ENCODE data around the gene TMEM235.
A peak's percentile ranks its signal among the peaks of the same experiment; 100 is the strongest.

Gene TMEM235

DNA sequence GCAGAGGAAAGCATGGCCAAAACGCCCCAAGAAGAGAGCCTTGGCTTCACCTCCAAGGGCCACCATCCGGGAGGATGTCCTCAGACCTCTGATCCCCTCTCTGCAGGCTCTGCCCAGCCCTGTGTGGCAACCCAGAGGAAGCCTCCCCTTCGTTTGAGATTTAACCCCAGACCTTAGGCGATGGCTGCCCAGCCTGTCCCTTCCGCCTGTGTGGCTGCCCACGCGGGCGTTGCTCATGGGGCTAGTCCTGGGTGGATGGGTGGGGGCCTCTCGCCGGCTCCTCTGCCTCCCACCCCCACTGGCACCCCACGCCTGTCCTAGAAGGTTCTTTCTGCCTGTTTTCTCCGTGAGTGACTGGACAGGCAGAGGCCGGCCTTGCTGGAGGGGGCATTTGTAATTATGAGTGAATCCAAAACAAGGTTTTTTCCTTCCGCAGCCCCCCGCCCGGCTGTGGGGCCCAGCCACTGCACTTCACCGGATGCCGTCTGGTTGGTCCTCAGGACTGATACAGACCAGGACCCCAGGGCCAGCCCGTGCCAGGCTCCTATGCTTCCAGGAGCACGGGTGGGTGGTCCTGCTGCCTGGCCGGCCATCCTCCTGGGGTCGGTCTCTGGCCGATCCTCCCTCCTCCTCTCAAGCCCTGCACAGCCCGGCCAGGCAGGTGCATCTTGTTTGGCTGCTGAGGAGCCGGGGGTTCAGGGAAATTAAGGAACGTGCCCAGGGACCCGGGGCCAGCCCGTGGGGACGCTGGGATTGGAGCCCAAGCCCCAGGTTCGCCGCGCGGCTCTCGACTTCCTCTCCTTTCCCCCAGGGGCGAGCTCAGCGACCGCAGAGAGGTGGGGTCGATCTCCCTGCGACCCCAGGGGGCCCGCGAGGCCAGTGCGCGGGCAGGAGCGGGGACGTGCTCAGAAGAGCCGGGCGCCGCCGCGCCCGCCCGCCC lies at the start of gene TMEM235:
TSS of gene TMEM235 (plus strand) at position 636 of the 940 bp plus-strand sequence. CDS start 393 bp downstream, outside the sequence.
- DNase-seq (ENCODE audit: low read depth, low spot score), result no peak

DNA sequence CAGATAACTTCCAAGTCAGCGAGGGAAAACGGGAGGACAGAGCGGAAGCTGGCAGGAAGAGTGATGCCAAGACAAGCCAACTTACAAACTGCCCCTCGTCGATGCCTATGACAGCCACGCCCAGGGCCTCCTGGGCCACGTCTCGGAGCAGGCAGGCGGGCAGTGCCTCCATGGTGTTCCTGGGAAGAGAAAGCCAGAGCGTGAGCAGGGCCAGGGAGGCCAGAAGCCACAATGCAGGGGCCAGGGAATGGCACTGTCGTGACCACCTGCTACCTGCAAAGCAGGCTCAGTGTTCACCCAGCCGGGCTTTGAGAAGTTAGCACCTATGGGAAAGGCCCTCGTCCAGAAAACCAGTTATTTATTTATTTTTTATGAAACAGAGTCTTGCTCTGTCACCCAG lies 48.9 kb upstream of the TMEM235 start:
- no peak for DNase-seq (ENCODE audit: low read depth, low spot score)

DNA sequence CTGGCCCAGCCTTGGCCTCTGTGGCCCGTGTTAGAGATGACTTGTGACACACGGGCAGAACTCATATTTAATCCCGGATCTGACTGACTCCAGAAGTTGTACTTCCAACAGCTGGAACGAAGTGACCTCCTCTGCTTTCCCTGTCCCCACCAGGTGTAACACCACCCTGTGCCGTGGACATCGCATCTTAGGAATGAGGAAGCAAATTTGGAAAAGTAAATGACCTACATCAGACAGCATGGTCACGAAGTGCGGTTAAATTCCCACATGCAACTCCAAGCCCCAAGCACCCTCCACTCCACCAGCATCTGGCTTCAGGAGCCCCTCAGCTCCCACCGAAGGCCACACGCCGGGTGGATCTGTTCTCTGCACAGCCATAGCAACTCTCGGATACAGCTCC lies 47.5 kb upstream of the TMEM235 start:
- no peak for DNase-seq (ENCODE audit: low read depth, low spot score)

DNA sequence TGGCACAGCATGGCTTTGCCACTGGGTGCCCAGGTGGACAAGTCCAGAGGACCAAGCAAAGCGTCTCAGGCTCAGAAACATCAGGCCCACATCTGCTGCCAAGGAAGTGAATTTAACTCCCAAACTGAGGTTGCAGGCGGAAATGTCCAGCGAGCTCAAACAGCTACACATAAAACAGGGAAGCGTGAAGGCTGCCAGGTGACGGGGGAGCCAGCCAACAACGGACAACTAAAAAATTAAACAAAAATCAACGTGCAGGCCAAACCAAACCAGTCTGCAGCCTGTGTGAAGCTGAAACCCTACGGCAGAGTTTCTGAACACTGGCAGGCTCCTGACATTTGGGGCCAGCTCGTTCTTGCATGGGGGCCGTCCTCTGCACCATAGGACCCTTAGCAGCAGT lies 47.1 kb upstream of the TMEM235 start:
- no peak for DNase-seq (ENCODE audit: low read depth, low spot score)

DNA sequence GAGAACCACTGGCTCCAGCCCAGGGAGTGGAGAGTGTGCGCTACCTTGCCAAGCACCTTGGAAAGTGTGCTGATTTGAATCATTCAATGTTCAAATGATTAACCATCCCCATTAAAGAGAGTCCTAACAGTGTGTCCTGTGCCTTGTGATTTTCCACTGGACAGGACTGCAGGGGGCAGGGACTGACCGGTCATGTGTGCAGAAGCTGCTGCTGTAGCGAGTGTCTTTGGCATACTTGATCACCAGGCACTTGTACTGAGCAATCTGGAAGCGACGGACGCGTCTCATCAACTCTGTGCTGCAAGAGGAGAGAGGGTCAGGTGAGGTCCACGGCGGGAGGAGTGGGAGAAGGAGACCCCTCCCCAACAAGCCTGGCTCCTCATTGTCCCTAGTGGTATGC lies 46.6 kb upstream of the TMEM235 start:
- DNase-seq (ENCODE audit: low read depth, low spot score), result no peak

DNA sequence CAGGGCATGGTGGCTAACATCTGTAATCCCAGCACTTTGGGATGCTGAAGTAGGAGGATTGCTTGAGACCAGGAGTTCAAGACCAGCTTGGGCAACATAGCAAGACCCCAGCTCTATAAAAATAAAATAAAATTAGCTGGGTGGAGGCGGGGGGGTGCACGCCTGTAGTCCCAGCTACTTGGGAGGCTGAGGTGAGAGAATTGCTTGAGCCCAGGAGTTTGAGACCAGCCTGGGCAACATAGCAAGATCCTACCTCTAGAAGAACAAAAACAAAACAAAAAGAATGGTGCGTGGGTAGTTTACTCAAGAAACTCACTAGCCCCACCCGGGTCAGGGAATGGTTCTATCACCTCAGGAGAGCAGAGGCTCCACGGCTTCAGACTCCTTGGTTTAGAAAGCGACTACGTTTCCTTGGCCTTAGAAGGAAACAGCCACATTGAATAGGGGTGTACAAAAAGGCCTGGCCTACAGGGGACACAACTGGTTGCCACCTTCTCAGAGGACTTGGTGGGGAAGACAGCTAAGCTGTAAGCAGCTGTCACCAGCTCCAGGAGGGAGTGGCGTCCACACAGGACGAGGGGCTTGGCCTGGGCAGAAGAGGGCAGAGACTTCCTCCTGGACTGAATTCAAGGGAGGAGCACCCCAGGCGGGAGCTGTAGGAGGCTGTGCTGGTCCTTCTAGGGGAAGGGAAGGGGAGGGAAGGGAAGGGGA lies 45.3 kb upstream of the TMEM235 start:
- no peak for DNase-seq (ENCODE audit: low read depth, low spot score)

DNA sequence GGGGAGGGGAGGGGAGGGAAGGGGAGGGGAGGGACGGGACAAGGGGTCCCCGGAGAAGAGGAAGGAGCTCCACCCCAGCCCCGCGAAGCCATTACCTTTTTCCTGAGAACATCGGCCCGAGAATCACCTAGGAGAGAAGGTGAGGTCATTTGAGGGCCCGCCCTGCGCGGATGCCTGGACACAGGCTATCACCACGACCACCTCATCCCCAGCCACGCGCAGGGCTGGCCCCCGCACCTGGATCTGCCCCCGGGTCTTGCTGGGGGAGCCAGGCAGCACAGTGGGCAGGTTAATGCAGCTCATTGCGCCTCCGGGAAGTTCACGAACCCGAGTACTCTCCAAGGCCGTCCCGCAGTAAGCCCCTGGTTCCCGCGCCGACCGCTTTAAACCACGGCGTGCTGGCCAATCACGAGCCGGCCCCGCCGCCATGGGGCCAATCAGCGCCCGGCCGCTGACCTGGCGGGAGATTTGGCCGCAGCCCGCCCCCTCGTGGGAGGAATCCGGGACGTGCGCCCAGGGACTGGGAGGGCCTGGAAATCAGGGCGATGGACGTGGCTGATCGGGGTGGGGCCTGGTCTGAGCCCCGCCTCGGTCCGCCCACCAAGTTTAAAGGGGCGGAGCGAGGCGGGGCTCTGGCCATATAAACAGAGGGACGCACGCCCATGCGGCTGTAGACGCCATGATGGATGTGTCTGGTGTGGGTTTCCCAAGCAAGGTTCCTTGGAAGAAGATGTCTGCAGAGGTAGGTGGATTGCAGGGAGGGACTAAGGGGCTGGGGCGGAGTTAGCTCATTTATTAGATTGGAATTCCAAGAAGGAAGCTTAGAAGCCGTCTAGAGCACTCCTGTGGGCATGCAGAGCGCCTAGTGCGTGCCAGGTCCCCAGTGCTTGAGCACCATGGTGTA lies 44.5 kb upstream of the TMEM235 start, which contains the start of the genes AFMID and TK1:
TSS of gene AFMID (plus strand) at position 671 of the 904 bp plus-strand sequence. CDS start at position 680, 9 bp downstream.
TSS of gene TK1 (minus strand) at position 361 of the 904 bp plus-strand sequence. CDS start at position 303, 58 bp downstream.
- peak; percentile 95 for DNase-seq (ENCODE audit: low read depth, low spot score)

DNA sequence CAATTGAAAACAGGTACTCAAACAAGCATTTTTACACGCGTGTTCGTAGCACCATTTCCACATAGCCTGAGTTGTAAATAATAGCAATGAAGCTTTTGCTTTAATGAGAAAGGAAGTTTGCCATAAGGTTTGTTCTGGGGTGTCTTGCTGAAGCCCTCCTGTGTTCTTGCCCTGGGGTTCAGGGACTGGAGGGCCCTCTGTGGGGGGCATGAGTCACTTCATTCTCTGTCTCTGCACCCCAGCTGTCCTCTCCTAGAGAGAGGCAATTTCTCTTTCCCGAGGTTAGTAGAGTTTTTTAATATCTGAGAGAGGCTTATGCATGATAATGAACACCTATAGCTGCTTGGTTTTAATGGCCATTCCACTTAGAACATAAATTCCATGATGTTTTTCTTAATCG lies 34.7 kb upstream of the TMEM235 start:
- no peak for DNase-seq (ENCODE audit: low read depth, low spot score)

DNA sequence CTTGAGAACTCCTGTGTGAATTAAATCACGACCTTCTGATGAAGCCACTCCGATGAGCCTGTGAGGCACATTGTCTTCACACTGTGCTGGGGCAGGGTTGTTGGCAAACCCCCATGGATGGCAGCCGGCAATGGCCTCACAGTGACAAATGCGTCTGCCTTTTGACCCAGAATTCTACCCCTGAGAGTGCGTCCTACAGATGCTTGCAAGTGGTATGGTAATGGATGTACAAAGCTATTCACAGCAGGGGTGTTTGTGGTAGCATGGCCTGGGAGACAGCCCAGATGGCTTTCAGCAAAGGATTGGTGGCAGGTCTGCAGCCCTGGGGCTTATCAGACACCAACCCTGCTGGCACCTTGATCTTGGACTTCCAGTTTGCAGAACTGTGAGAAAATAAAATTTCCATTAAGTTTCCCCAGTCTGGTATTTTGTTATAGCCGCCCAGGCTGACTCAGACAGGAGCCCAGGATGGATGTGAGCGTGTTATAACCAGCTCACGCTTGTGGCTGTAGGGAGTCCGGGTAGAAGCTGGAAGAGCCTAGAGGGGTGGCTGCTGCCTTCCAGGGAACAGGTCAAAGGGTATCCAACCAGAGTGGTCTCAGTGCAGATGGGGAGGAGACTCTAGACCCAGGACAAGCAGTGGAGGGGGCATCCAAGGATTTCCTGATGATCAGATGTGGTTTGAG lies 34.1 kb upstream of the TMEM235 start:
- no peak for DNase-seq (ENCODE audit: low read depth, low spot score)

DNA sequence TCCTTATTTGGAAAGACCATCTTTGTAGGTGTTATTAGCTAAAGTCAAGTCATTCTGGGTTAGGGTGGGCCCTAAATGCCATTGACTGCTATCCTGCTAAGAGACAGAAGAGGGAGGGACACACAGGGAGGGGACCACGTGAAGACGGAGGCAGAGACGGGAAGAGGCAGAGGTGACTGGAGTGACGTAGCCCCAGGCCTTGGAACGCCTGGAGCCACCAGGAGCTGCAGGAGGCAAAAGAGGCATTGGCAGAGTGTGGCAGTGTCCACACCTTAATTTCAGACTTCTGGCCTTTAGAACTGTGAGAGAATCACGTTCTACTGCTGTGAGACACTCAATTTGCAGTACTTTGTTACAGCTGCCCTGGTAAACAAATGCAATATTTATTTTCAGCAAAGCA lies 31.0 kb upstream of the TMEM235 start:
- no peak for DNase-seq (ENCODE audit: low read depth, low spot score)

DNA sequence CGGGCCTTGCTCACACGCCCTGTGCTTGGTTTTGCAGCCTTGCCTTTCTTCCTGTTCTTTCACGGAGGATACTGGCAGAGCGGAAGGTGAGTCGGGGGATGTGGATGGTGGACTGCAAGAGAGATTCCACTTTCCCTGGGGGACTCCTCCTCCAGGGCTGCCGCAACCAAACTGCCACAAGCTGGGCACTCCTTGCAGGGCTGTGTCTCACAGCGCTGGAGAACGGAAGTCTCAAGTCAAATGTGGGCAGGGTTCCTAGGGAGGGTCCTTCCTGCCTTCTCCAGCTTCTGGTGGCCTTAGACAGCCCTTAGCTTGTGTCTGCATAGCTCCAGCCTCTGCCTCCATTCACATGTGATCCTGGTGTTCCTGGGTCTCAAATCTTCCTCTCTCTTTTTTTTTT lies 28.8 kb upstream of the TMEM235 start:
- no peak for DNase-seq (ENCODE audit: low read depth, low spot score)

DNA sequence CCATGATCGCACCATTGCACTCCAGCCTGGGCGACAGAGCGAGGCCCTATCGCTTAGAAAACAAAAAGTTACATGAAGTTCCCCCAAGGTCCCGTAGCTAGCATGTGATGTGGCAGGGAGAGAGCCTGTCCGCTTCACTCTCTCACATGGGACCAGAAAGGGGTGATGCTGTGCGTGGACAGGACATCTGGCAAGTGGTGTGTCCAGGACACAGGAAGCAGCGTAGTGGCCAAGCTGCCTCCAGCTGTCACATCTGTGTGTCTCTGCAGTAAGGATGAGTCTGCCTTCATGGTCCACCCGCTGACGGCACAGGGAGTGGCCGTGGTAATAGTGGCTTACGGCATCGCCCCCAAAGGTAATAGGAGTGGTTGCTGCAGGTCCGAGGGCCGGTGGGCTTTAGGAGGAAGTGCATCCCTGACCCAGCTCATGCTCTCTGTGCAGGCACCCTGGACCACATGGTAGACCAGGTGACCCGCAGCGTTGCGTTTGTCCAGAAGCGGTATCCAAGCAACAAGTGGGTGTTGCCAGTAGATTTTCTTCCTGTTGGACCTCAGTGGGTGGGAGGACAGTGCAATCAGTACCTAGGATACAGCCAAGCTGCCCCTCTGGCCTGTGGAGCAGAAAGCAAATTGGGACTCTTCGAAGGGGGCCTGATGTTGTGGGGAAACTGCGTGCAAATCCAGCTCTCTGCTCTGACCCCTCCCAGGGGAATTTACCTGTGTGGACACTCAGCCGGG lies 26.9 kb upstream of the TMEM235 start:
- no peak for DNase-seq (ENCODE audit: low read depth, low spot score)

DNA sequence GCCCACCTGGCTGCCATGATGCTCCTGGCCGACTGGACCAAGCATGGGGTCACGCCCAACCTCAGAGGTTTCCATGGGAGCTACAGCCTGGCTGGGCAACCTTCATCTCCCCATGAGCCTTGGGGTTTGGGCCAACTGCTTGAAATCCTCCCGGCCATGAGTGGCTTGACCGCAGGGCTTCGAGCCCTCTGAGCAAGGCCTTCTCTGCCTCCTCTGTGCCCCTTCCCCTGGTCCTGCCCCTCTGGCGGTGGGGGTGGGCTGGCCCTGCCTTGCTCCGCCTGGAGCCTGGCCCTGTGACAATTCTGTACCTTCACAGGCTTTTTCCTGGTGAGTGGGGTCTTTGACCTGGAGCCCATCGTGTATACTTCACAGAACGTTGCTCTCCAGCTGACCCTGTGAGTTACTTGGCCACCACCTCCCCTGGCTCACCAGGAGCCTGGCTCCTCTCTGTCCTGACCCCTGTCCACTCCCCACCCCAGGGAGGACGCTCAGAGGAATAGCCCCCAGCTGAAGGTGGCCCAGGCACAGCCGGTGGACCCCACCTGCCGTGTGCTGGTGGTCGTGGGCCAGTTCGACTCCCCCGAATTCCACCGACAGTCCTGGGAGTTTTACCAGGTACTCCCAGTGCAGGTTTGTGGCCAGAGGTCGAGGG lies 26.2 kb upstream of the TMEM235 start:
- DNase-seq (ENCODE audit: low read depth, low spot score), result no peak

DNA sequence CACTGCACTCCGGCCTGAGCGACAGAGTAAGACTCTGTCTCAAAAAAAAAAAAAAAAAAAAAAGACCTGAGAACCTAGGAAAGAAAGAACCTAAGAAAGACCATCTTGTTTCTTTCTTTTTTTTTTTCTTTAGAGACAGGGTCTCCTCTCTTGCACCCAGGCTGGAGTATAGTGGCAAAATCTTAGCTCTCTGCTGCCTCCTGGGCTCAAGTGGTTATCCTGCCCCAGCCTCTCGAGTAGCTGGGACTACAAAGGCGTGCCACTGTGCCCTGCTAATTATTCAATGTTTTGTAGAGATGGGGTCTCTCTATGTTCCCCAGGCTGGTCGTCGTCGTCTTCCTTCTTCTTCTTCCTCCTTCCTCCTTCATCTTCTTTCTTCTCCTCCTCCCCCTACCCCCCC lies 25.1 kb upstream of the TMEM235 start:
- no peak for DNase-seq (ENCODE audit: low read depth, low spot score)

DNA sequence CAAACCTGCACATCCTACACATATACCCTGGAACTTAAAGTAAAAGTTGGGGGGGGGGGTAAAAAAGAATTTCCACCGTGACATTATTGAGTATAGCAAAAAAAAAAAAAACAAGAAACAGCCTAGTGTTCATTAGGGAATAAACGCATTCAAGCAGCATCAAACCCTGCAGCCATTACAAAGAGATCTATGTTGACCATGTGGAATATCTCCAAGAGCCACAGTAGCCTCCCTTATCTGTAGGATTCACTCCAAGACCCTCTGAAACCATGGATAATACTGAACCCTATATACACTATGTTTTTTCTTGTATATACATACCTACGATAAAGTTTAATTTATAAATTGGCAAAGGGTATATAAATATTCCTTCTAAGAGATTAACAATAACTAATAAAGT lies 22.9 kb upstream of the TMEM235 start:
- no peak for DNase-seq (ENCODE audit: low read depth, low spot score)

DNA sequence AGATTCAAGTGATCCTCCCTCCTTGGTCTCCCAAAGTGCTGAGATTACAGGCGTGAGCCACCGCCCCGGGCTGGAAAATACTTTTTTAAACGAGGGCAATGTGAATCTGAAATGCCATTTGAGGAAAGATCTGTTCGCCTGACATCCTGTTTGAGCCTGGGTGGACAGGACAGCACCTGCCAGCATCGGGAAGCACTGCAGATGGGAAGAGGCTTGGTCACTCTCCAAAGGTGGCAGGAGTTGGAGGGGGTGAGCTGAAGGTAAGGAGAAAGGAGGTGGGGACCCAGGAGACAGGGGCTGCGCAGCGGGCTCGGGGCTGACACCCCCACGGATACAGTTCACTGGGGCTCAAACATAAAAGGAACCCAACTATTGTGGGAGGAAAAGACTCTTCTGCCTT lies 21.3 kb upstream of the TMEM235 start:
- DNase-seq (ENCODE audit: low read depth, low spot score), result no peak

DNA sequence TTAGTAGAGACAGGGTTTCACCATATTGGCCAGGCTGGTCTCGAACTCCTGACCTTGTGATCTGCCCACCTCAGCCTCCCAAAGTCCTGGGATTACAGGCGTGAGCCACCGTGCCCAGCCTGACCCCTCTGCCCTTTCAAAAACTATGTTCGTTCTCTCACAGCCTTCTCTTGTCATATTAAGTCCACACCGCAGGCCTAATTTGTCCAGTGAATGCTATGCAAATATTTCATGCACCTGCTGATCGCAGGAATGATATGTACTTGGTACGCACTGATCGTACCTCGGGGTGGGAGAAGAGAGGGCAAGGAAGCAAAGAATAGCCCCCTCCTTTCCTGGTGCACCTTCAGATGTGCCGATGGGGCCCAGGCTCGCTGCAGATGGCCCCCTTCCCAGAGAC lies 20.4 kb upstream of the TMEM235 start:
- DNase-seq (ENCODE audit: low read depth, low spot score), result no peak

DNA sequence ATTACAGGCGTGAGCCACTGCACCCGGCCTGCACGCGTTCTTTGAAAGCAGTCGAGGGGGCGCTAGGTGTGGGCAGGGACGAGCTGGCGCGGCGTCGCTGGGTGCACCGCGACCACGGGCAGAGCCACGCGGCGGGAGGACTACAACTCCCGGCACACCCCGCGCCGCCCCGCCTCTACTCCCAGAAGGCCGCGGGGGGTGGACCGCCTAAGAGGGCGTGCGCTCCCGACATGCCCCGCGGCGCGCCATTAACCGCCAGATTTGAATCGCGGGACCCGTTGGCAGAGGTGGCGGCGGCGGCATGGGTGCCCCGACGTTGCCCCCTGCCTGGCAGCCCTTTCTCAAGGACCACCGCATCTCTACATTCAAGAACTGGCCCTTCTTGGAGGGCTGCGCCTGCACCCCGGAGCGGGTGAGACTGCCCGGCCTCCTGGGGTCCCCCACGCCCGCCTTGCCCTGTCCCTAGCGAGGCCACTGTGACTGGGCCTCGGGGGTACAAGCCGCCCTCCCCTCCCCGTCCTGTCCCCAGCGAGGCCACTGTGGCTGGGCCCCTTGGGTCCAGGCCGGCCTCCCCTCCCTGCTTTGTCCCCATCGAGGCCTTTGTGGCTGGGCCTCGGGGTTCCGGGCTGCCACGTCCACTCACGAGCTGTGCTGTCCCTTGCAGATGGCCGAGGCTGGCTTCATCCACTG lies 17.3 kb upstream of the TMEM235 start, which contains the start of gene BIRC5:
TSS of gene BIRC5 (plus strand) at position 238 of the 690 bp plus-strand sequence. CDS start at position 302, 64 bp downstream.
- peak; percentile 69 for DNase-seq (ENCODE audit: low read depth, low spot score)

DNA sequence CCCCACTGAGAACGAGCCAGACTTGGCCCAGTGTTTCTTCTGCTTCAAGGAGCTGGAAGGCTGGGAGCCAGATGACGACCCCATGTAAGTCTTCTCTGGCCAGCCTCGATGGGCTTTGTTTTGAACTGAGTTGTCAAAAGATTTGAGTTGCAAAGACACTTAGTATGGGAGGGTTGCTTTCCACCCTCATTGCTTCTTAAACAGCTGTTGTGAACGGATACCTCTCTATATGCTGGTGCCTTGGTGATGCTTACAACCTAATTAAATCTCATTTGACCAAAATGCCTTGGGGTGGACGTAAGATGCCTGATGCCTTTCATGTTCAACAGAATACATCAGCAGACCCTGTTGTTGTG lies 16.7 kb upstream of the TMEM235 start:
- DNase-seq (ENCODE audit: low read depth, low spot score), result no peak
